CD4-positive, alpha-beta T cell treated with Interleukin-12 subunit alpha and Interleukin-12 subunit beta, for 1 hour (primary cell): Measurements from ENCODE around the gene RNF214.
A peak's percentile ranks its signal among the peaks of the same experiment; 100 is the strongest.

Experiments used
- DNase-seq: peaks from one replicate; pipeline ENCODE4 v3.0.0-alpha.2; 2020

RNF214 gene

DNA sequence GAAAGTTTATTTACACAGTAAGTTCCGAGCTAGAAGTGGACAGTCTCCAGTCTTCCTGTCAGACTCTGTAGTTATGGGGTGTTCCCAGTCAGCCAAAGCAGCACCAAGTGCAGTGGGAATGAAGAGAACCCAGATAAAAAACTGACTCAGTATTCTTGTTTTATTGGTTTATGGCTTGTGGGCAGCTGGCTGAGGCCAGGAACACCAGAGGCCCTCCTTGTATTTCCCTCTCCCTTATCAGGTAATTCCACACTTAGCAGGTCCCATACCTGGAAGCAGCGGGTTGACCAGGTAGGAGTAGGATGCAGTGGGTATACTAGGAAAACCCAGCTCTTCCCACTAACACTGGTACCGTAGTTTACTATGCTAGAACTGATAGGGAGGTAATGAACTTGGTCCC is 55.2 kb downstream of the RNF214 start:
- no peak for DNase-seq

- no peak for DNase-seq
These were observed 57.3 kb downstream of the RNF214 start for GRCh38 chr11:117289795-117290194.

- no peak for DNase-seq
These were observed 58.4 kb downstream of the RNF214 start, which contains the start of gene BACE1-AS for GRCh38 chr11:117290809-117291396. Gene BACE1-AS (plus strand): TSS chr11:117291346.

- DNase-seq, result no peak
These were observed 60.1 kb downstream of the RNF214 start for GRCh38 chr11:117292616-117293015.

- DNase-seq, result no peak
These were observed 63.1 kb downstream of the RNF214 start for GRCh38 chr11:117295438-117296137.

DNA sequence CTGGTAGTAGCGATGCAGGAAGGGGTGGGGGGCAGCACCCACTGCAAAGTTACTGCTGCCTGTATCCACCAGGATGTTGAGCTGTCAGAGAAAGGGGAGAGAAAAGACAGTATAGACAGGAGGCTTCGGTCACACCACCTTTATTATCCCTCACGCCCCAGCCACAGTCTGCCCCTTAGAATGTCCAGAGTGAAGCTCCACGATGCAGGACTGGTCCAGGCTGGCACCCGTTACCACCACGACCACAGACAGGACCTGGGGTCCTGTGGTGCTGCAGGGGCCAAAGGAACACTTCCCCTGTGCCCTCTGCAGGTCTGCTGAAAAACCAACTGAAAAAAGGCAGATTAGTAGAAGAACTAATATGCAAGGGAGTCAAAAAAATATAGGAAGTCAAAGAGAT is 64.4 kb downstream of the RNF214 start:
- DNase-seq, result no peak

- no peak for DNase-seq
These were observed 65.7 kb downstream of the RNF214 start for GRCh38 chr11:117298195-117298594.

GRCh38 chr11:117299351-117300282 is 67.1 kb downstream of the RNF214 start:
- no peak for DNase-seq

DNA sequence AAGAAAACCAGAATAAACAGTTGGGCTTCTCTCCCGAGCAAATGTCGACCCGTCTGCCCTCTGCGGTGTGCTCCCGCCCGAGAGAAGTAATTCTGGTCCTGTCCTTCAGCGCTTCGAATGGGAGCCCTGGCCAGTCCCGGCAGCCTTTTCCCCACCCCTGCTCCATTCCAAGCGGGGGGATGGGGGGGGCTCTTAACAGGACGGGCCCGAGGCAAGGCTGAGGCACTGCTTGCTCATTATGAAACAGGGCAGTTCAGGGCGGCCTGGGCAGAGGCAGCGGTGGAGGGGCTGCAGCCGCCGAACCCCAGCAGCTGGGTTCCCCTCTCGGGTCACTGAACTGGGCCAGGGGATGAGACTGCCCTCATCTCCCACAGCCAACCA is 67.8 kb downstream of the RNF214 start:
- no peak for DNase-seq

GRCh38 chr11:117300773-117301172 is 68.3 kb downstream of the RNF214 start:
- no peak for DNase-seq

DNA sequence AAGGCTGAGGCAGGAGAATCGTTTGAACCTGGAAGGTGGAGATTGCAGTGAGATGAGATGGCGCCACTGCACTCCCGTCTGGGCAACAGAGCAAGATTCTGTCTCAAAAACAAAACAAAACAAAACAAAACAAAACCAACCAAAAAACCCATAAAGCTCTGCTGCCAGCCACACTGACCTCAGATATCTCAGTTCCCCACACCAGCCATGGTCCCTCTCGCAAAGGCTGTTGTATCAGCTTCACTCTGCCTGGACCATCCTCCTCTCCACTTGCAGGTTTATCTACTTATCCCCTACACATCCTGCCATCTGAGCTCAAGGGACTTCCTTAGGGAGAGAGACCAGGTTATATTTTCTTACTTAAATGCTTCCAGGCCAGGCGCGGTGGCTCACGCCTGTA is 69.8 kb downstream of the RNF214 start:
- no peak for DNase-seq

DNA sequence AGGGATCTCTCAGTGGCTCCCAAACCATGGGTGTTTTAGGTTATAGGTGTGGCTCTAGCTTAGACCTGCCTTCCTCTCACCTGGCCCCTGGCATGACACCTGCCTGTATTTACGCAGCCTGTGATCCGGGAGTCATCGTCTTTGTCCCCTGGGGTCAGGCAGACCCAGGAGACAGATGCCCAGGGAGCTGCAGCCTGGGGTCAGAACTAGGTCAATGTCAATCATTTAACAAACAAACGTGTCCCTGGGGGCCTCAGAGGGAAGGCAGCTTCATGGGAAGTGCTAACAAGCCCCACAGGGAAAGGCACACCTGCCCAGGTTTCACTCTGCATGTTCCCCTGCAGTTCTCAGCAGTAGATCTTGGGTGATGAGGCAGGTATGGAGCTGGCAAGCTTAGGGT is 70.6 kb downstream of the RNF214 start:
- DNase-seq, result no peak

DNA sequence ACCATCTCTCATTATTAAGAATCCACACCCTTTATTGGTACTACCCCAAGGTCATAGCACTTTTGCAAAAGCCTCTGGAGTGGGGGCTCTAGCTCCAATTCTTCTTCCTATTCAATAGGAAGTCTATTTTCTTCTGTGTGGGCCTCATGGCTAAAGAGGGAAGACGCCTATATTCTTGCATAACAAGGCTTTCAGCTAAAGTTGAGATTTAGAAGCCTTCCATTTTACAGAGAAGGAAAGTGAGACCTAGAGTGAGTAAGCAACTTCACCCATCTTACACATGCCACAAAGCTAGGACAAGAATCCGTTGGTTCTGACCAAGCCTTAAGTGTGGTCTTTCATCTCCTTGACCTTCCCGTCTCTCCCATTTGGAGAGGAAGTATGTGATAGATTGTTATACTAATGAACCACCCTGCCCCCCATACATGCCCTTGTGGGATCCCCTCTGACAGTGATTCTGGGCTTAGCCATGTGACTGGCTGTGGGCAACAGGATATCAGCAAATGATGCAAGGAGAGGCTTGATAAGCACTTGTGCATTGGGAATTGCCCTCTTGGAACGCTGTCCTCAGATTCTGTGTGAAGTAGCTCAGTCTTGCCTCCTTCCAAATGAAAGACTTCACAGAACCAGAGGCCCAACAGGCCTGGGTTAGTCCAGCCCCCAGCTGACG is 71.3 kb downstream of the RNF214 start:
- DNase-seq, result no peak

GRCh38 chr11:117305145-117305544 is 72.7 kb downstream of the RNF214 start:
- DNase-seq, result no peak

- DNase-seq, result no peak
These were observed 76.8 kb downstream of the RNF214 start for GRCh38 chr11:117309310-117309709.

- DNase-seq, result no peak
These were observed 80.6 kb downstream of the RNF214 start for GRCh38 chr11:117313091-117313490.

DNA sequence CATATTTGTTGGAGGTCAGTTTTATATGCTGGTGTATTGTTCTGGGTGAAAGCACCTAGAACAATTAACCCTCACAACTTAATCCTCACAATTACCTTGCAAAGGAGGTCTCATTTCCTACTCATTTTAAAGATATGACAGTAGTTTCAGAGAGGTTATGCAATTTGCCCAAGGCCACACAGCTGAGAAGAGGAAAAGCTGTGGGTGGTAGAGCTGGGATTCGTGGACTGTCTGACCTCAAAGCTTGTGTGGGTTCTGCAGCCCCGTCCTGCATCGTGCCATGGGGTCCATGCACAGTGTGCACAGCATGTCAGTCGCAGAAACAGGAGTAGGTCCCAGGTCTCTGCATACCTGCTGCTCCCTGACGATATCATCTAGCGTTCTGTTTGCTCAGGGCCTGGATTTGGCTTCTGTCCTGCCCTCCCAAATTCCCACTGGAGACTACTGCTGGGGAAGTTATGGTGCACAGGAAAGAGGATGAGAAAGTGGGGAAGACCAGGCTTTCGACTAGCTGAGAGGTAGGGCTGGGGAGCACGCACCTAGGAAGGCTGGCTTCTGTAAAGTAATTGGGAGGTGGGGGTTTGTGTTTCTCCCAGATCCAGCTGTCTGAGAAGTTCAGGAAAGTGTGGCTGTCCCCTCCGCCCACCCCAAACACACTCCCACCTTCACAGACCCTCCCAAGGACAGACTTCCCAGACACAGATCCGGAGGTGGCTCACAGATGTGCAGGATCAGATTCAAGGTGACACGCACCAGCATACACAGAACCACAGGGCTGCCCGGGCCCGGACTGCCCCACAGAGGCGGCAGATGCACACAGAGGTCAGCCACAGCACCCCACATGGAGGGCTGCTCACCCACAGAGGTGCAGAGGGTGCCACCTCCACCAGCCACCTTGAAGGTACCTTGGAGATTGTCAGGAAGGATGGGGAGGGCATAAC is 81.6 kb downstream of the RNF214 start:
- no peak for DNase-seq

GRCh38 chr11:117314840-117315239 is 82.4 kb downstream of the RNF214 start:
- DNase-seq, result no peak

GRCh38 chr11:117315285-117316196 is 83.1 kb downstream of the RNF214 start:
- DNase-seq, result peak; percentile 7

DNA sequence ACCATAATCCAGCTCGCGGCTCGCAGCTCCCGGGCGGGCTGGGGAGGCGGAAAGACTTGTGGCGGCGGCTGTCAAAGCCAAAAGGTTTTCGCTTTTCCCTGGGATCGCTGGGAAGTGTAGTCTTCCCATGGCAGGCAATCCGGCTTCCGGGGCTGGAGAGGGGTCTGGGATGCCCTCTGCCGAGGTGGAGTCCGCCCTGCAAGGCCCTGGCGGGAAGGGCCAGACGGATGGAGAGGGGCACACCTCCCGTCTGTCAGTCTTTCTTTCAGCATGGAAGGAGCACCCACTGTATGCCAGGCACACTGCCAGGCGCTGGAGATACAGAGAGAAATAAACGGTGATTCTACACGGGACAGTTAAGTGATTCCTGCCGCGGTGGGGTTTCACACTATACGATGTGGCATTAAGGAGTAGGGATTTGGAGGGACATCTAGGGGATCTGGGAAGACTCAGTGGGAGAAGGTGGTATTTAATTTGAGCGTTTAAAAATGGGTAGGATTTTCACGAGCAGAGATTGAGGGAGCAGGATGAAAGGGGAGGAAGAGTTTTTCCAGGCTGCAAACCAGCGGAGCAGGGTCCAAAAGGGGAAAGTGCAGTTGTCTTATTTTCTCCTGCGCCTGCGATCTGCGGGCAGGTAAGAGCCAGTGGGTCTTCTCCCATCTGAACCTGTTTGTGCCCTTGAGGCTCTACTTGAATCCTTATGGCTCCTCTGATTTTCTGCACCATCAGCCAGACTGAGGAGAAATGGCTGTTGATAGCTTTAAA is 83.9 kb downstream of the RNF214 start, which contains the start of gene BACE1:
BACE1 (minus strand) TSS at position 60 of the 765 bp plus-strand sequence. CDS start 461 bp downstream, outside the sequence.
- peak; percentile 23 for DNase-seq
